ENCODE results near the gene SLC12A2. TPM values are rescaled to one million over a fixed set of nuclear protein-coding genes. Genes with fewer than 3 reads are reported as not detected.
A peak's percentile ranks its signal among the peaks of the same experiment; 100 is the strongest.

The SLC12A2 gene
- polyA plus RNA-seq, 1 donor (not counting 4 experiments of a cell fraction or from before 2014, with no cell fraction given), result 15.5 TPM

DNA sequence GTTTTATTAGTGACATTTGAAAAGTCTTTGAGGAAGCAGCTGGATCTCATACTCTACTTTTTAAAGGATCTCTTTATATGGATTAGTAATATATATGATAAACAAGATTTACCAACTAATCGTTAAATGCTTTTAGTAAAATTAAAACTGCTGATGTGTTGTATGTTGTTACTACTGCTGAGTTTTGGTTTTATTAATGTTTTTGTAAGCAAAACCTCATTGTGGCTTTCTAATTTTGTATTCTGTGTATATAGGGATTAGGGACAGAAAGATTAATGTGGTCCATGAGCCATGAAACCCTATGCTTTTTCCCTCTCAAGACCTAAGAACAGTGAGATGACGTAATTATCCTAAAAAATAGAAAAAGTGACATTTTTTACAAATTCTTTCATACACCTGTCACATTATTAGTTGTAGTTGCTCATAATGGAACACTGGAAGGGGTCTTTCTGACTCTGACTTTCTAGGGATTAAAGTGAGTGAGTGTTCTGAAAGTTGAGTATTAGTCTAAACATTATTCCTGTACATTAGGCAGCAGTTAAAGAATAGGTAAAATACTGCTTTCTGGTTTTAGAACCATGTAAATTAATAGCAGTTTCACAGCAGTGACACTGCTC is 85.9 kb downstream of the SLC12A2 start:
- H3K9me1 ChIP-seq (ENCODE audit: control insufficient read depth, extremely low read depth, insufficient read depth, low read length), result no peaks in the 10 kb centered on the region
- H3K36me3 ChIP-seq (ENCODE audit: control insufficient read depth in 2 of 2, extremely low read depth in 1 of 2, insufficient read depth in 2 of 2, low read length in 2 of 2), result no peaks in the 10 kb centered on the region
- no peak overlapping the region for H3K27ac ChIP-seq (ENCODE audit: control insufficient read depth, insufficient read depth, low read length)
- H3K9me3 ChIP-seq (ENCODE audit: control insufficient read depth, low read depth, low read length), result no peaks in the 10 kb centered on the region
- peaks cover under 1% of the 10 kb centered on the region for H3K4me1 ChIP-seq (ENCODE audit: control insufficient read depth, extremely low read depth, insufficient read depth, low read length)
- H4K20me1 ChIP-seq (ENCODE audit: control insufficient read depth, extremely low read depth, insufficient read depth, low read length), result no peaks in the 10 kb centered on the region
- no peak overlapping the region for H3K4me3 ChIP-seq (ENCODE audit: control insufficient read depth in 2 of 3, extremely low read depth in 1 of 3, insufficient read depth in 2 of 3, low read depth in 1 of 3, low read length in 3 of 3)
- dilution Hi-C loops (cut with MboI; ENCODE audit: extremely low pct_ligation_motif_present, low sequenced_read_pairs), result no loop called here
- H3K9ac ChIP-seq (ENCODE audit: control insufficient read depth, extremely low read depth, insufficient read depth, low read length), result no peak overlapping the region
- TF ChIP-seq, protein P1, sequence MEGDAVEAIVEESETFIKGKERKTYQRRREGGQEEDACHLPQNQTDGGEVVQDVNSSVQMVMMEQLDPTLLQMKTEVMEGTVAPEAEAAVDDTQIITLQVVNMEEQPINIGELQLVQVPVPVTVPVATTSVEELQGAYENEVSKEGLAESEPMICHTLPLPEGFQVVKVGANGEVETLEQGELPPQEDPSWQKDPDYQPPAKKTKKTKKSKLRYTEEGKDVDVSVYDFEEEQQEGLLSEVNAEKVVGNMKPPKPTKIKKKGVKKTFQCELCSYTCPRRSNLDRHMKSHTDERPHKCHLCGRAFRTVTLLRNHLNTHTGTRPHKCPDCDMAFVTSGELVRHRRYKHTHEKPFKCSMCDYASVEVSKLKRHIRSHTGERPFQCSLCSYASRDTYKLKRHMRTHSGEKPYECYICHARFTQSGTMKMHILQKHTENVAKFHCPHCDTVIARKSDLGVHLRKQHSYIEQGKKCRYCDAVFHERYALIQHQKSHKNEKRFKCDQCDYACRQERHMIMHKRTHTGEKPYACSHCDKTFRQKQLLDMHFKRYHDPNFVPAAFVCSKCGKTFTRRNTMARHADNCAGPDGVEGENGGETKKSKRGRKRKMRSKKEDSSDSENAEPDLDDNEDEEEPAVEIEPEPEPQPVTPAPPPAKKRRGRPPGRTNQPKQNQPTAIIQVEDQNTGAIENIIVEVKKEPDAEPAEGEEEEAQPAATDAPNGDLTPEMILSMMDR (optimal IDR thresholded peaks at IDR 0.05 in 1 of 3, IDR thresholded peaks at IDR 0.05 in 1 of 3, conservative IDR thresholded peaks at IDR 0.05 in 1 of 3; ENCODE audit: extremely low read depth in 1 of 3, insufficient read depth in 2 of 3, low read length in 3 of 3), result no peak
- TF ChIP-seq EZH2 (IDR thresholded peaks at IDR 0.05; ENCODE audit: low read length), result no peak
- no peaks in the 10 kb centered on the region for H3K27me3 ChIP-seq (ENCODE audit: control insufficient read depth, extremely low read depth, insufficient read depth, low read length)
- H2AFZ ChIP-seq (ENCODE audit: control insufficient read depth, low read length), result no peak overlapping the region
- H3K4me2 ChIP-seq (ENCODE audit: control insufficient read depth, extremely low read depth, insufficient read depth, low read depth, low read length), result no peak overlapping the region
- FAIRE-seq (peak; percentile 36), DNase-seq (ENCODE audit: low read depth, low spot score) (no peak)
- no peaks in the 10 kb centered on the region for H3K79me2 ChIP-seq (ENCODE audit: control insufficient read depth, insufficient read depth, low read length)

DNA sequence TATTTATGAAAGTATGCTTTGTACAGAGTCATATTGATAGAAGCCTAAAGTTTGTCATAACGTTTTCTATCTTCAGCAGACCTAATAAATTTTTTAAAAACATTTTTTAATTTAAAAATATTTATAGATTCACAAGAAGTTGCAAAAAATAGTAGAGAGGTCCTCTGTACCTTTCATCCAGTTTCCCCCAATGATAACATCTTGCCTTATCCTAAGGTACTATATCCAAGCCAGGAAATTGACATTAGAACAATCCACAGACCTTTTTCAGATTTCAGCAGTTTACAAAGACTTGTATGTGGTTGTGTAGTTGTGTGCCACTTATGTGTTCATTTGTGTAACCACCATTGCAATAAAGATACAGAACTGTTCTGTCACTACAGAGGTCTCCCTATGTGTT is 88.5 kb downstream of the SLC12A2 start:
- Histone ChIP-seq H3K9me3 (ENCODE audit: control insufficient read depth, low read depth, low read length) (no peaks in the 10 kb centered on the region), H3K27ac (ENCODE audit: control insufficient read depth, insufficient read depth, low read length) (no peak overlapping the region), H3K4me1 (ENCODE audit: control insufficient read depth, extremely low read depth, insufficient read depth, low read length) (no peaks in the 10 kb centered on the region), H3K4me3 (ENCODE audit: control insufficient read depth in 2 of 3, extremely low read depth in 1 of 3, insufficient read depth in 2 of 3, low read depth in 1 of 3, low read length in 3 of 3) (no peak overlapping the region), H2AFZ (ENCODE audit: control insufficient read depth, low read length) (no peak overlapping the region), H3K9ac (ENCODE audit: control insufficient read depth, extremely low read depth, insufficient read depth, low read length) (no peak overlapping the region), H4K20me1 (ENCODE audit: control insufficient read depth, extremely low read depth, insufficient read depth, low read length) (no peaks in the 10 kb centered on the region), H3K9me1 (ENCODE audit: control insufficient read depth, extremely low read depth, insufficient read depth, low read length) (no peaks in the 10 kb centered on the region), H3K4me2 (ENCODE audit: control insufficient read depth, extremely low read depth, insufficient read depth, low read depth, low read length) (no peak overlapping the region), H3K27me3 (ENCODE audit: control insufficient read depth, extremely low read depth, insufficient read depth, low read length) (no peaks in the 10 kb centered on the region), H3K36me3 (ENCODE audit: control insufficient read depth in 2 of 2, extremely low read depth in 1 of 2, insufficient read depth in 2 of 2, low read length in 2 of 2) (no peaks in the 10 kb centered on the region), H3K79me2 (ENCODE audit: control insufficient read depth, insufficient read depth, low read length) (no peaks in the 10 kb centered on the region)
- FAIRE-seq (no peak), DNase-seq (ENCODE audit: low read depth, low spot score) (no peak)
- TF ChIP-seq, protein P1 (optimal IDR thresholded peaks at IDR 0.05 in 1 of 3, IDR thresholded peaks at IDR 0.05 in 1 of 3, conservative IDR thresholded peaks at IDR 0.05 in 1 of 3; ENCODE audit: extremely low read depth in 1 of 3, insufficient read depth in 2 of 3, low read length in 3 of 3), result no peak
- no peak for TF ChIP-seq EZH2 (IDR thresholded peaks at IDR 0.05; ENCODE audit: low read length)
- dilution Hi-C loops (cut with MboI; ENCODE audit: extremely low pct_ligation_motif_present, low sequenced_read_pairs), result no loop called here

Measured in keratinocyte (primary cell).